Measurements from ENCODE around the gene BIRC5.
A peak's percentile ranks its signal among the peaks of the same experiment; 100 is the strongest.

BIRC5 gene

GRCh38 chr17:78214016-78214705 lies at the start of gene BIRC5:
TSS of gene BIRC5 (plus strand) at chr17:78214253. CDS start at chr17:78214317, 64 bp downstream.
- peak; percentile 96 for DNase-seq

- DNase-seq: no peak
These were observed 49.1 kb upstream of the BIRC5 start for GRCh38 chr17:78164748-78165607.

GRCh38 chr17:78166416-78166815 lies 47.6 kb upstream of the BIRC5 start:
- peak; percentile 33 for DNase-seq

GRCh38 chr17:78168242-78168902 lies 45.7 kb upstream of the BIRC5 start, which contains the start of gene SYNGR2:
TSS of gene SYNGR2 (plus strand) at chr17:78168581. CDS start at chr17:78168617, 36 bp downstream.
- peak; percentile 93 for DNase-seq

GRCh38 chr17:78168903-78169793 lies 44.9 kb upstream of the BIRC5 start:
- peak; percentile 73 for DNase-seq

- no peak for DNase-seq
These were observed 43.1 kb upstream of the BIRC5 start for GRCh38 chr17:78170692-78171590.

- DNase-seq: peak; percentile 80
These were observed 42.3 kb upstream of the BIRC5 start for GRCh38 chr17:78171591-78172248.

GRCh38 chr17:78172249-78173051 lies 41.6 kb upstream of the BIRC5 start:
- peak; percentile 80 for DNase-seq

- DNase-seq: no peak
These were observed 40.8 kb upstream of the BIRC5 start for GRCh38 chr17:78173097-78173715.

- DNase-seq: no peak
These were observed 39.6 kb upstream of the BIRC5 start for GRCh38 chr17:78174346-78174869.

GRCh38 chr17:78174870-78175642 lies 39.0 kb upstream of the BIRC5 start:
- DNase-seq: no peak

GRCh38 chr17:78175643-78175981 lies 38.4 kb upstream of the BIRC5 start:
- no peak for DNase-seq

- peak; percentile 20 for DNase-seq
These were observed 37.5 kb upstream of the BIRC5 start for GRCh38 chr17:78176548-78177025.

- DNase-seq: no peak
These were observed 34.7 kb upstream of the BIRC5 start for GRCh38 chr17:78179372-78179771.

GRCh38 chr17:78180083-78180482 lies 34.0 kb upstream of the BIRC5 start:
- DNase-seq: no peak

GRCh38 chr17:78180508-78180907 lies 33.5 kb upstream of the BIRC5 start:
- no peak for DNase-seq

GRCh38 chr17:78182504-78182903 lies 31.5 kb upstream of the BIRC5 start:
- no peak for DNase-seq

GRCh38 chr17:78183916-78184315 lies 30.1 kb upstream of the BIRC5 start:
- no peak for DNase-seq
